ENCODE measurements around the gene PRKN. TPM values are rescaled to one million over a fixed set of nuclear protein-coding genes. Genes with fewer than 3 reads are reported as not detected.
"Not testable (repeated sequence)": the region's sequence is repeated elsewhere in the genome, so short reads cannot be mapped to it uniquely, and the experiment has no call there.

PRKN gene
- total RNA-seq, 1 experiment from 2014 or later, result not detected

- DNase-seq (ENCODE audit: low read depth), result no peak
These were observed 16.6 kb downstream of the PRKN start for GRCh38 chr6:162710936-162711335.

GRCh38 chr6:162710419-162710818 lies 17.1 kb downstream of the PRKN start:
- no peak for DNase-seq (ENCODE audit: low read depth)

- DNase-seq (ENCODE audit: low read depth), result no peak
These were observed 18.1 kb downstream of the PRKN start for GRCh38 chr6:162709431-162709830.

GRCh38 chr6:162708971-162709370 lies 18.6 kb downstream of the PRKN start:
- DNase-seq (ENCODE audit: low read depth), result no peak

- DNase-seq (ENCODE audit: low read depth), result no peak
These were observed 21.3 kb downstream of the PRKN start for GRCh38 chr6:162706232-162706631.

- no peak for DNase-seq (ENCODE audit: low read depth)
These were observed 21.8 kb downstream of the PRKN start for GRCh38 chr6:162705736-162706135.

GRCh38 chr6:162704001-162704400 lies 23.6 kb downstream of the PRKN start:
- no peak for DNase-seq (ENCODE audit: low read depth)

GRCh38 chr6:162702446-162702845 lies 25.1 kb downstream of the PRKN start:
- DNase-seq (ENCODE audit: low read depth), result no peak

- no peak for DNase-seq (ENCODE audit: low read depth)
These were observed 26.0 kb downstream of the PRKN start for GRCh38 chr6:162701551-162701950.

GRCh38 chr6:162700966-162701365 lies 26.6 kb downstream of the PRKN start:
- DNase-seq (ENCODE audit: low read depth), result no peak

GRCh38 chr6:162699961-162700360 lies 27.6 kb downstream of the PRKN start:
- no peak for DNase-seq (ENCODE audit: low read depth)

- no peak for DNase-seq (ENCODE audit: low read depth)
These were observed 29.1 kb downstream of the PRKN start for GRCh38 chr6:162698440-162698839.

GRCh38 chr6:162697872-162698403 lies 29.6 kb downstream of the PRKN start:
- DNase-seq (ENCODE audit: low read depth), result no peak

- no peak for DNase-seq (ENCODE audit: low read depth)
These were observed 37.4 kb downstream of the PRKN start for GRCh38 chr6:162690158-162690557.

GRCh38 chr6:162688751-162689345 lies 38.7 kb downstream of the PRKN start:
- no peak for DNase-seq (ENCODE audit: low read depth)

GRCh38 chr6:162685586-162685985 lies 42.0 kb downstream of the PRKN start:
- no peak for DNase-seq (ENCODE audit: low read depth)

- DNase-seq (ENCODE audit: low read depth), result no peak
These were observed 42.6 kb downstream of the PRKN start for GRCh38 chr6:162684961-162685360.

- DNase-seq (ENCODE audit: low read depth), result no peak
These were observed 43.5 kb downstream of the PRKN start for GRCh38 chr6:162684052-162684451.

- no peak for DNase-seq (ENCODE audit: low read depth)
These were observed 44.4 kb downstream of the PRKN start for GRCh38 chr6:162683135-162683534.

- no peak for DNase-seq (ENCODE audit: low read depth)
These were observed 46.1 kb downstream of the PRKN start for GRCh38 chr6:162681447-162681846.

GRCh38 chr6:162680871-162681270 lies 46.7 kb downstream of the PRKN start:
- no peak for DNase-seq (ENCODE audit: low read depth)

GRCh38 chr6:162680367-162680766 lies 47.2 kb downstream of the PRKN start:
- DNase-seq (ENCODE audit: low read depth), result no peak

- no peak for DNase-seq (ENCODE audit: low read depth)
These were observed 47.9 kb downstream of the PRKN start for GRCh38 chr6:162679681-162680080.

GRCh38 chr6:162678896-162679295 lies 48.7 kb downstream of the PRKN start:
- not testable (repeated sequence) for DNase-seq (ENCODE audit: low read depth)
